GM15510 (cell line): Measurements from ENCODE around the gene MMD.

Experiments used
- POLR2A ChIP-seq: IDR thresholded peaks from 3 replicates; pipeline ENCODE4 v1.6.1; 2011; ENCODE audit warnings: borderline replicate concordance; ENCODE audit not compliant: insufficient read length; ENCODE audit errors: extremely low read depth

The MMD gene

GRCh38 chr17:55416470-55417052 lies 5.1 kb downstream of the MMD start:
- no peak for TF ChIP-seq POLR2A

- TF ChIP-seq POLR2A: no peak
Observed at GRCh38 chr17:55416000-55416399, 5.6 kb downstream of the MMD start.

GRCh38 chr17:55414983-55415382 lies 6.7 kb downstream of the MMD start:
- TF ChIP-seq POLR2A: no peak

GRCh38 chr17:55413825-55414489 lies 7.7 kb downstream of the MMD start:
- no peak for TF ChIP-seq POLR2A

GRCh38 chr17:55411463-55411855 lies 10.2 kb downstream of the MMD start:
- no peak for TF ChIP-seq POLR2A

GRCh38 chr17:55410722-55411462 lies 10.7 kb downstream of the MMD start:
- no peak for TF ChIP-seq POLR2A

- TF ChIP-seq POLR2A: no peak
Observed at GRCh38 chr17:55409030-55409800, 12.4 kb downstream of the MMD start.

GRCh38 chr17:55407641-55408566 lies 13.7 kb downstream of the MMD start:
- no peak for TF ChIP-seq POLR2A

- no peak for TF ChIP-seq POLR2A
Observed at GRCh38 chr17:55405600-55405999, 16.0 kb downstream of the MMD start.

- no peak for TF ChIP-seq POLR2A
Observed at GRCh38 chr17:55402374-55402773, 19.3 kb downstream of the MMD start.

GRCh38 chr17:55398689-55399088 lies 22.9 kb downstream of the MMD start:
- TF ChIP-seq POLR2A: no peak

- no peak for TF ChIP-seq POLR2A
Observed at GRCh38 chr17:55395803-55396505, 25.7 kb downstream of the MMD start.

- no peak for TF ChIP-seq POLR2A
Observed at GRCh38 chr17:55394357-55395021, 27.1 kb downstream of the MMD start.
